Measurements from ENCODE around the gene RMND1. TPM values are rescaled to one million over a fixed set of nuclear protein-coding genes. Genes with fewer than 3 reads are reported as not detected.
"Not testable (repeated sequence)": the region's sequence is repeated elsewhere in the genome, so short reads cannot be mapped to it uniquely, and the experiment has no call there.

RMND1 gene
- total RNA-seq, 1 experiment from 2014 or later = 39.1 TPM

DNA sequence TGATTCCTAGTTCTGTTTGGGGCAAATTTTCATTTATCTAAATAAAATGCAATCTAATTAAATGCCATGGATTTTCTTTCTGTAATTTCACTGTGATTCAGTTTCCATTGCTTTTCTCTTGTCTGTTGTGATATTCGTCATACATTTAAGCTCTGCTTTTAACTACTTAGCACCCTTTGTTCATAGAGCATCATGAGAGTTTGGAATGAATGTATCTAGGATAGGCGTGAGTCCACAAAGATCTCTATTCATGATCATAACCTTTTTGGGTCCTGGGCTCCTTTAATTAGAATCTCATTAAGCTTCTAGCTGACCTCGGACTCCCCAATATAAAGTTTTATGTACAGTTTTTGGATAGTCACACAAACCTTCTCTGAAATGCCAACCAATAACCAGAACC, 93.5 kb downstream of the RMND1 start:
- H3K27me3 ChIP-seq (replicated peaks; ENCODE audit: control insufficient read depth, insufficient read depth, low read length) = no peaks in the 10 kb centered on the region
- no peak for DNase-seq
- no peaks in the 10 kb centered on the region for H3K4me1 Mint-ChIP-seq (ENCODE audit: low read depth, unreplicated experiment)
- CTCF ChIA-PET = no interaction called here
- POLR2A ChIA-PET = no interaction called here
- no peak overlapping the region for H3K4me3 ChIP-seq (ENCODE audit: low read depth, low read length)
- no TSS peak for BruUV-seq (replicated peaks)
- TF ChIP-seq, protein P1, sequence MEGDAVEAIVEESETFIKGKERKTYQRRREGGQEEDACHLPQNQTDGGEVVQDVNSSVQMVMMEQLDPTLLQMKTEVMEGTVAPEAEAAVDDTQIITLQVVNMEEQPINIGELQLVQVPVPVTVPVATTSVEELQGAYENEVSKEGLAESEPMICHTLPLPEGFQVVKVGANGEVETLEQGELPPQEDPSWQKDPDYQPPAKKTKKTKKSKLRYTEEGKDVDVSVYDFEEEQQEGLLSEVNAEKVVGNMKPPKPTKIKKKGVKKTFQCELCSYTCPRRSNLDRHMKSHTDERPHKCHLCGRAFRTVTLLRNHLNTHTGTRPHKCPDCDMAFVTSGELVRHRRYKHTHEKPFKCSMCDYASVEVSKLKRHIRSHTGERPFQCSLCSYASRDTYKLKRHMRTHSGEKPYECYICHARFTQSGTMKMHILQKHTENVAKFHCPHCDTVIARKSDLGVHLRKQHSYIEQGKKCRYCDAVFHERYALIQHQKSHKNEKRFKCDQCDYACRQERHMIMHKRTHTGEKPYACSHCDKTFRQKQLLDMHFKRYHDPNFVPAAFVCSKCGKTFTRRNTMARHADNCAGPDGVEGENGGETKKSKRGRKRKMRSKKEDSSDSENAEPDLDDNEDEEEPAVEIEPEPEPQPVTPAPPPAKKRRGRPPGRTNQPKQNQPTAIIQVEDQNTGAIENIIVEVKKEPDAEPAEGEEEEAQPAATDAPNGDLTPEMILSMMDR (IDR thresholded peaks at IDR 0.05; ENCODE audit: insufficient read depth in 1 of 2, low read depth in 1 of 2, low read length in 1 of 2, severe bottlenecking in 1 of 2, unreplicated experiment in 1 of 2) = no peak
- no peaks in the 10 kb centered on the region for H3K9me3 ChIP-seq
- intact Hi-C loops (cut with micrococcal nuclease; ENCODE audit: unreplicated experiment) = no loop called here
- no peaks in the 10 kb centered on the region for H3K4me1 ChIP-seq
- peaks cover 12% of the 10 kb centered on the region for H3K36me3 Mint-ChIP-seq (ENCODE audit: insufficient read depth, unreplicated experiment)
- H3K27me3 Mint-ChIP-seq (ENCODE audit: insufficient read depth, unreplicated experiment) = no peaks in the 10 kb centered on the region
- H3K27ac Mint-ChIP-seq (ENCODE audit: unreplicated experiment) = no peak overlapping the region
- H3K9me3 Mint-ChIP-seq (ENCODE audit: unreplicated experiment) = no peaks in the 10 kb centered on the region
- H3K36me3 ChIP-seq (ENCODE audit: control insufficient read depth, insufficient read depth, low read length) = no peaks in the 10 kb centered on the region
- no peak overlapping the region for H3K4me3 Mint-ChIP-seq (ENCODE audit: unreplicated experiment)

DNA sequence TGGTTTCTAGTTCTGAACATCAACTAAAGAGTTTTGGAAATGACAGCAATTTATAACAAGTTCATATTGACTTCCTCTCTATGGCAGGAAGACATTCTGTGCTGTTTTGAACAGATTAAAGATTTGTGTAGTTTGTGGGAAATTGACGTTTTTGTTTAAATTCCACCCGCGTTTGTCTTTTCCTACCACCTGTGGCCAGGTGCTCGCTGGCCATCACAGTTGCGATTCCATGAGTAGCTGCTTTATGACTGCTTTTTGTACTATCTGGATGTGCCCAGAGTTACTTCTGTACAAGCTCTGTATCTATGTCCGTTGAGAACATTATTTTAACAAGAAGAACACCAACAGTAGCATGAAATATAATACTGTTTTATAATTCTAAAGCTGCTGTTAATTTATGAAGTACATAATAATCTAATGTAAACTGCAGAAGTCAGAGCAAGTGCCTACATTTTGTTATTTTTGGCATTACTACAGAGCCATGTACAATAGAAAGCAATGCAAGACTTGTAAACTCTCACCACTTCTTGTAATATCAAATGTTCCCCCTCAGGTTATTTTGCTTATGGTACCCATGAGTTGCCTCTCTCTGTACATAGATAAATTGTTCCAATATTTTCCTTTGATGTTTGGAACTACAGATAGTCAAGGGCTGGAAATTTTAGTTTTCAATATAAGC, 94.0 kb downstream of the RMND1 start:
- Mint-ChIP-seq H3K27me3 (ENCODE audit: insufficient read depth, unreplicated experiment) (no peaks in the 10 kb centered on the region), H3K4me3 (ENCODE audit: unreplicated experiment) (no peak overlapping the region), H3K4me1 (ENCODE audit: low read depth, unreplicated experiment) (no peaks in the 10 kb centered on the region), H3K9me3 (ENCODE audit: unreplicated experiment) (no peaks in the 10 kb centered on the region), H3K27ac (ENCODE audit: unreplicated experiment) (no peak overlapping the region), H3K36me3 (ENCODE audit: insufficient read depth, unreplicated experiment) (peaks cover 9% of the 10 kb centered on the region)
- CTCF ChIA-PET = no interaction called here
- no TSS peak for BruUV-seq (replicated peaks)
- Histone ChIP-seq H3K27me3 (replicated peaks; ENCODE audit: control insufficient read depth, insufficient read depth, low read length) (no peaks in the 10 kb centered on the region), H3K4me1 (no peaks in the 10 kb centered on the region), H3K4me3 (ENCODE audit: low read depth, low read length) (no peak overlapping the region), H3K9me3 (no peaks in the 10 kb centered on the region), H3K36me3 (ENCODE audit: control insufficient read depth, insufficient read depth, low read length) (no peaks in the 10 kb centered on the region)
- DNase-seq = no peak
- TF ChIP-seq, protein P1 (IDR thresholded peaks at IDR 0.05; ENCODE audit: insufficient read depth in 1 of 2, low read depth in 1 of 2, low read length in 1 of 2, severe bottlenecking in 1 of 2, unreplicated experiment in 1 of 2) = no peak
- POLR2A ChIA-PET = no interaction called here
- intact Hi-C loops (cut with micrococcal nuclease; ENCODE audit: unreplicated experiment) = no loop called here

DNA sequence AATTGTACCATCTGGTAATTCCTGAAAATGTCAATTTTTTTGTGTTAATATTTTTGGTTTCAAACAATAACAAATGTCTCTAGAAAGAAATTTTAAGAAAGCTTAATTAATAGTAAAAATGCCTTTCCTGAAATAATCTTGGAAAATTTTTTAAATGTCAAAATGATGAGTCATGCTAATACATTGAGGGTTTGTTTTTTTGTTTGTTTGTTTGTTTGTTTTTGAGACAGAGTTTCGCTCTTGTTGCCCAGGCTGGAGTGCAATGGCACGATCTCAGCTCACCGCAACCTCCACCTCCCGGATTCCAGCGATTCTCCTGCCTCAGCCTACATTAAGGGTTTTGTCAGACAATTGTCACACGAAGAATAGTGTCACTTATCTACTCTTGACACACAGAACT, 94.9 kb downstream of the RMND1 start:
- CTCF ChIA-PET; intact Hi-C loops (cut with micrococcal nuclease; ENCODE audit: unreplicated experiment); H3K27me3 ChIP-seq (replicated peaks; ENCODE audit: control insufficient read depth, insufficient read depth, low read length); H3K4me3 ChIP-seq (ENCODE audit: low read depth, low read length); H3K9me3 ChIP-seq; H3K36me3 ChIP-seq (ENCODE audit: control insufficient read depth, insufficient read depth, low read length); H3K27ac Mint-ChIP-seq (ENCODE audit: unreplicated experiment); BruUV-seq (replicated peaks); H3K36me3 Mint-ChIP-seq (ENCODE audit: insufficient read depth, unreplicated experiment); H3K4me1 ChIP-seq; H3K27me3 Mint-ChIP-seq (ENCODE audit: insufficient read depth, unreplicated experiment); DNase-seq; H3K4me3 Mint-ChIP-seq (ENCODE audit: unreplicated experiment); POLR2A ChIA-PET; H3K9me3 Mint-ChIP-seq (ENCODE audit: unreplicated experiment); H3K4me1 Mint-ChIP-seq (ENCODE audit: low read depth, unreplicated experiment): not testable (repeated sequence)

Other genes starting within 250 kb of the RMND1 start
- gene AKAP12, start 212.2 kb downstream of the RMND1 start, total RNA-seq (2022) = 0.93 and 1.2 TPM in 2 replicates
- 23.7 and 23.9 TPM in 2 replicates for gene ZBTB2, start 60.6 kb downstream of the RMND1 start, total RNA-seq (2022)
- 4.0 and 6.8 TPM in 2 replicates for gene CCDC170, start 41.9 kb upstream of the RMND1 start, total RNA-seq (2022)

Measured in Caco-2 (cell line).